K562 (cell line): ENCODE measurements around the gene PACS2. TPM values are rescaled to one million over a fixed set of nuclear protein-coding genes. Genes with fewer than 3 reads are reported as not detected.

Experiments used
- ATAC-seq: fragments of 200-7000 bp; cut with Tn5 transposase; 3 replicates; pipeline ENCODE4 v1.9.1; 2020; ENCODE audit warnings: moderate library complexity
- BruUV-seq: library from RNA; stranded (reverse); fragments of 400-500 nt; replicated peaks from 2 replicates; lab custom pipeline; 2021; lab: Mats Ljungman, UMichigan
- CTCF ChIA-PET: fragments of 300-600 bp; formaldehyde crosslinking; extraction: SDS; loops from one replicate; lab custom pipeline; 2021; ENCODE audit warnings: low intra/inter-chr PET ratio; lab: Yijun Ruan, JAX
- POLR2A ChIA-PET: fragments of 300-600, 350-650 bp; sonication (Branson Sonifier 250); formaldehyde crosslinking; extraction: SDS; loops from one replicate; lab custom pipeline; 2021; ENCODE audit warnings: antibody characterized with exemption, inconsistent platforms; lab: Yijun Ruan, JAX
- DNase-seq, 4 experiments: peaks; one replicate each; pipeline versions ENCODE4 v3.0.0 to v3.0.0-alpha.2; 2011 to 2018; ENCODE audit warnings: low spot score in 3 of 4, mixed read lengths in 3 of 4; ENCODE audit errors: extremely low read depth in 1 of 4
- FAIRE-seq: peaks from 2 replicates; lab custom pipeline; 2011; peaks lifted over from hg19 to GRCh38; lab: Jason Lieb, UNC
- H2AFZ ChIP-seq: 2 replicates; pipeline ENCODE4 v1.6.0; 2011; ENCODE audit warnings: low read depth, low read length, control low read depth, inconsistent platforms
- H3K27ac ChIP-seq: fragments of 200-600 bp; 3 replicates; pipeline ENCODE4 v1.8.0; 2011; ENCODE audit warnings: low read depth, mild to moderate bottlenecking, control low read depth, inconsistent platforms, low read length, moderate library complexity, mixed read lengths; ENCODE audit errors: extremely low read depth
- H3K27me3 ChIP-seq, 2 experiments: fragments of 300-600 bp in 1 of 2; 2 replicates in 1 of 2; 3 replicates in 1 of 2; pipeline versions ENCODE4 v1.6.0 to v1.8.0; 2011; ENCODE audit warnings: inconsistent platforms in 2 of 2, low read length in 2 of 2, mild to moderate bottlenecking in 1 of 2, mixed read lengths in 1 of 2, moderate library complexity in 1 of 2; ENCODE audit not compliant: control insufficient read depth in 2 of 2, insufficient read depth in 2 of 2
- H3K36me3 ChIP-seq: fragments of 300-600 bp; 3 replicates; pipeline ENCODE4 v1.8.0; 2011; ENCODE audit warnings: mild to moderate bottlenecking, low read length, inconsistent platforms; ENCODE audit not compliant: control insufficient read depth, insufficient read depth
- H3K4me1 ChIP-seq, 2 experiments: fragments of 200-600 bp in 1 of 2; replicated peaks in 1 of 2; 2 replicates in 1 of 2; 3 replicates in 1 of 2; pipeline versions ENCODE4 v1.5.1 to v1.8.0; 2011; ENCODE audit warnings: inconsistent platforms in 2 of 2, low read length in 2 of 2, mild to moderate bottlenecking in 1 of 2, mixed read lengths in 1 of 2, moderate library complexity in 1 of 2; ENCODE audit not compliant: control insufficient read depth in 2 of 2, insufficient read depth in 2 of 2
- H3K4me2 ChIP-seq: 2 replicates; pipeline ENCODE4 v1.6.1; 2011; ENCODE audit warnings: low read length, control low read depth, inconsistent platforms, mixed read lengths; ENCODE audit not compliant: insufficient read depth
- H3K4me3 ChIP-seq: fragments of 200-600 bp; sonication (generic), shearing (Covaris generic); 2 replicates; pipeline ENCODE4 v1.5.1; 2016; ENCODE audit warnings: control low read depth, inconsistent platforms
- H3K79me2 ChIP-seq: fragments of 200-600 bp; 3 replicates; pipeline ENCODE4 v1.8.0; 2011; ENCODE audit warnings: low read length, inconsistent platforms; ENCODE audit not compliant: control insufficient read depth, insufficient read depth
- H3K9ac ChIP-seq, 2 experiments: 2 replicates each; pipeline versions ENCODE4 v1.6.0 to v1.6.1; 2011; ENCODE audit warnings: low read depth in 2 of 2, low read length in 2 of 2, control low read depth in 1 of 2, inconsistent platforms in 1 of 2, mild to moderate bottlenecking in 1 of 2, mixed read lengths in 1 of 2; ENCODE audit not compliant: insufficient read depth in 1 of 2
- H3K9me1 ChIP-seq: one replicate; pipeline ENCODE4 v1.6.0; 2011; ENCODE audit warnings: inconsistent platforms, mild to moderate bottlenecking, low read length, moderate library complexity; ENCODE audit not compliant: control insufficient read depth, insufficient read depth
- H3K9me3 ChIP-seq: replicated peaks from 2 replicates; pipeline ENCODE4 v1.5.1; 2011; ENCODE audit warnings: low read depth, low read length, inconsistent platforms; ENCODE audit not compliant: control insufficient read depth, insufficient read depth
- H4K20me1 ChIP-seq: replicated peaks from 2 replicates; pipeline ENCODE4 v1.6.1; 2011; ENCODE audit warnings: low read length, inconsistent platforms, mixed read lengths; ENCODE audit not compliant: control insufficient read depth, insufficient read depth
- CTBP1 ChIP-seq: fragments of 450-650 bp; IDR thresholded peaks from 2 replicates; pipeline ENCODE4 v1.6.1; 2016; ENCODE audit warnings: borderline replicate concordance
- ELK1 ChIP-seq: sonication (generic); formaldehyde crosslinking; IDR thresholded peaks from 2 replicates; pipeline ENCODE4 v1.8.1; 2022; ENCODE audit warnings: missing genetic modification reagents
- EP300 ChIP-seq: IDR thresholded peaks from 2 replicates; pipeline ENCODE4 v1.6.1; 2012; ENCODE audit warnings: low read length, improper control_type of control experiment
- FIP1L1 ChIP-seq: fragments of 200-400 bp; formaldehyde crosslinking; IDR thresholded peaks from 2 replicates; pipeline ENCODE4 v1.6.1; 2018; ENCODE audit warnings: mild to moderate bottlenecking, low read depth, low read length; ENCODE audit not compliant: poor library complexity, severe bottlenecking
- ILK ChIP-seq: fragments of 450-650 bp; IDR thresholded peaks from 2 replicates; pipeline ENCODE4 v1.6.1; 2016; ENCODE audit warnings: missing genetic modification characterization, low read depth, mild to moderate bottlenecking, missing compliant biosample characterization, moderate library complexity, borderline replicate concordance
- KDM5B ChIP-seq: fragments of 200-600 bp; sonication (generic); IDR thresholded peaks from 2 replicates; pipeline ENCODE4 v1.6.1; 2012; ENCODE audit warnings: low read depth, mild to moderate bottlenecking, moderate library complexity, low read length, control low read depth, inconsistent platforms; ENCODE audit not compliant: insufficient replicate concordance
- LARP7 ChIP-seq: fragments of 450-650 bp; IDR thresholded peaks from 2 replicates; pipeline ENCODE4 v1.6.1; 2016
- POLR2G ChIP-seq: fragments of 200-400 bp; formaldehyde crosslinking; IDR thresholded peaks from 2 replicates; pipeline ENCODE4 v1.6.1; 2017; ENCODE audit warnings: low read depth, mild to moderate bottlenecking, antibody characterized with exemption, low read length, moderate library complexity
- SAP30 ChIP-seq: fragments of 200-600 bp; sonication (generic); IDR thresholded peaks from 2 replicates; pipeline ENCODE4 v1.6.1; 2012; ENCODE audit warnings: borderline replicate concordance, low read depth, mild to moderate bottlenecking, moderate library complexity, low read length, control low read depth, inconsistent platforms; ENCODE audit not compliant: insufficient read depth, poor library complexity, severe bottlenecking
- SUPT5H ChIP-seq: fragments of 450-650 bp; IDR thresholded peaks from 2 replicates; pipeline ENCODE4 v1.6.1; 2016
- TAF1 ChIP-seq: IDR thresholded peaks from 2 replicates; pipeline ENCODE4 v1.6.1; 2011; ENCODE audit warnings: mild to moderate bottlenecking, low read length, moderate library complexity; ENCODE audit not compliant: insufficient read depth, control insufficient read depth, severe bottlenecking; ENCODE audit errors: extremely low read depth
- TRIM24 ChIP-seq, 2 experiments: fragments of 450-650 bp; IDR thresholded peaks; 2 replicates each; pipeline ENCODE4 v1.6.1; 2016
- ZNF280B ChIP-seq: fragments of 250-450 bp; sonication (Bioruptor Pico); IDR thresholded peaks from 2 replicates; pipeline ENCODE4 v1.5.1; 2021; ENCODE audit warnings: mild to moderate bottlenecking
- WGBS: fragments of 100-300 bp; shearing (Covaris generic); methylation state at CpG from one replicate; pipeline ENCODE4 v1.1.6; 2016; ENCODE audit warnings: low coverage, mixed read lengths; ENCODE audit not compliant: insufficient coverage; ENCODE audit errors: missing lambda C conversion rate; 5-methylcytosine and 5-hydroxymethylcytosine counted together
- in situ Hi-C: fragments of 300-500 bp; cut with MboI; formaldehyde crosslinking; loops from 4 replicates; pipeline ENCODE4 v1.15.0; 2018; ENCODE audit warnings: inconsistent platforms, mixed read lengths
- intact Hi-C: fragments of 100-400 bp; cut with micrococcal nuclease; formaldehyde crosslinking; loops from 2 replicates; pipeline ENCODE4 v1.14.2; 2022
- polyA plus RNA-seq, 8 experiments: library from polyadenylated mRNA; depleted of rRNA in 4 of 8; stranded (reverse) in 5 of 8; unstranded in 3 of 8; fragments of >200 nt; fragmentation: Nextera tagmentation in 2 of 8; fragmentation: Illumina TruSeq in 1 of 8; extraction: Ambion mirVana in 2 of 8; extraction: Trizol in 1 of 8; gene quantifications; 2 replicates each; pipeline versions ENCODE4 v1.2.1 to v1.2.3, GENCODE V29; 2011 to 2014; ENCODE audit warnings: inconsistent platforms in 1 of 8, missing spikeins in 1 of 8
- total RNA-seq, 7 experiments: library from RNA; depleted of rRNA in 6 of 7; stranded (reverse); fragments of >200 nt in 6 of 7; fragmentation: Illumina TruSeq in 2 of 7; extraction: Trizol in 2 of 7; gene quantifications; 2 replicates each; pipeline versions ENCODE4 v1.2.1 to v1.2.3, GENCODE V29; 2011 to 2021; ENCODE audit warnings: low replicate concordance in 1 of 7

The PACS2 gene
- total and polyA plus RNA-seq, 9 of the 15 experiments (the other 6 are each of a cell fraction or from before 2014, with no cell fraction given) = 0.11 to 20.8 (median 9.9) TPM

GRCh38 chr14:105315211-105315721 lies 718 bp downstream of the PACS2 start:
- Histone ChIP-seq H4K20me1 (no peaks in the 10 kb centered on the region), H3K79me2 (peaks cover 25% of the 10 kb centered on the region), H3K36me3 (no peaks in the 10 kb centered on the region), H3K9me3 (no peaks in the 10 kb centered on the region), H2AFZ (no peak overlapping the region), H3K9me1 (no peaks in the 10 kb centered on the region), H3K27ac (no peak overlapping the region), H3K4me3 (peak overlapping the region; percentile 54), H3K9ac (peak overlapping the region in 1 of 2 experiments; percentile 91; a peak in 2 of 4 replicates), H3K27me3 (no peaks in the 10 kb centered on the region), H3K4me1 (peaks cover 6 to 43% of the 10 kb centered on the region in 2 experiments; a peak in 4 of 5 replicates), H3K4me2 (peak overlapping the region; percentile 73)
- CTCF ChIA-PET = no interaction called here
- TF ChIP-seq ZNF280B (CRISPR knock-in tag) = no peak
- TF ChIP-seq LARP7 = no peak
- no peak for TF ChIP-seq TRIM24 (IDR thresholded peaks at IDR 0.05)
- TF ChIP-seq POLR2G = 0 out of 2 replicates have a peak, but pooled peaks have one; percentile 8
- TF ChIP-seq TAF1 = no peak
- TF ChIP-seq CTBP1 = peak; percentile 50; the same call in 1 of the 2 replicates
- TF ChIP-seq FIP1L1 = no peak
- TF ChIP-seq SAP30 = peak; percentile 46
- TF ChIP-seq SUPT5H = no peak
- TF ChIP-seq ILK (tag) = no peak
- TF ChIP-seq ELK1 (CRISPR knock-in tag) = no peak
- TF ChIP-seq EP300 = no peak
- TF ChIP-seq KDM5B = peak; percentile 34
- FAIRE-seq (no peak), ATAC-seq (no peak), DNase-seq (no peak)
- POLR2A ChIA-PET = interaction anchor here (0.6 to 0.7 kb wide), 2 partner anchors 20 to 443 kb away, joined by 3 to 4 read pairs; no protein-coding TSS in a partner anchor
- WGBS = 26% methylated on average over 26 of the region's 54 CpGs
- intact Hi-C loops (no loop called here), in situ Hi-C loops (no loop called here)
- no TSS peak for BruUV-seq
